ENCODE measurements around the gene FITM1.

Gene FITM1

DNA sequence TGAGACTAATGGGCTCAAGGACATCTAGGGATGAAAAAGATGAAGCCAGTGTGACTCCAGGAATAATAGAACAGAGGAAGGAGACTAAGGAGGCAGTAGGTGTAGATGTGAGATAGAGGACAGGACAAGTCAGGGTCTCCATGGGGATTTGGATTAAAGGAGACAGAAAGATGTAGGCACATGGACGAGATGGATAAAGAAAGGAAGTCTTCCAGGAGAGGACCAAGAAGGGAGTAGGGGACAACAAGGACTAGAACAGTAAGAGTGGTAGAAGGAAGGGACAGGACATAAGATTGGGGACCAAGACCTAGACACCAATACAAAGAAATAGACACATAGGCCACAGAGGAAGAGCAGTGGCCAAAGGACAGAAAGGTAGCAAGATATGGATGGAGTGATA lies 43.5 kb upstream of the FITM1 start:
- H2AFZ ChIP-seq (ENCODE audit: low read length), result no peak overlapping the region
- no peak overlapping the region for H2BK15ac ChIP-seq (ENCODE audit: low read length)
- no peak overlapping the region for H2BK5ac ChIP-seq (ENCODE audit: low read length)
- no peak overlapping the region for H3K9ac ChIP-seq (ENCODE audit: low read depth, low read length, poor library complexity)
- H3K27ac ChIP-seq (replicated peaks; ENCODE audit: low read length), result no peak overlapping the region
- peaks cover 0 to 5% of the 10 kb centered on the region in 2 donors for H3K9me3 ChIP-seq (replicated peaks in 1 of 2; ENCODE audit: control insufficient read depth in 2 of 2, insufficient read depth in 1 of 2, low read depth in 1 of 2, low read length in 2 of 2)
- no peak overlapping the region for H2AK5ac ChIP-seq (ENCODE audit: low read depth, low read length)
- H3K18ac ChIP-seq (ENCODE audit: low read length), result no peak overlapping the region
- no peaks in the 10 kb centered on the region for H3K79me1 ChIP-seq (ENCODE audit: low read depth, low read length)
- H4K91ac ChIP-seq (ENCODE audit: low read depth, low read length, poor library complexity), result no peak overlapping the region
- no peaks in the 10 kb centered on the region for H3K36me3 ChIP-seq (replicated peaks in 1 of 2; ENCODE audit: control insufficient read depth in 2 of 2, insufficient read depth in 2 of 2, low read length in 2 of 2)
- no peak overlapping the region for H3K23ac ChIP-seq (ENCODE audit: low read depth, low read length, poor library complexity)
- no peak overlapping the region for H3K4ac ChIP-seq (ENCODE audit: low read length)
- no peak overlapping the region for H4K8ac ChIP-seq (ENCODE audit: low read depth, low read length)
- WGBS, 2 donors (ENCODE audit: extremely low coverage in 2 of 2, insufficient read length in 2 of 2, insufficient replicate concordance in 1 of 2), result no CpG with 5 or more reads among the region's 1 CpG
- H2BK120ac ChIP-seq (ENCODE audit: low read depth, low read length), result no peak overlapping the region
- H3K4me3 ChIP-seq (ENCODE audit: low read length in 2 of 2), result no peak overlapping the region
- H3K14ac ChIP-seq (ENCODE audit: low read length), result no peak overlapping the region
- H3K4me1 ChIP-seq (ENCODE audit: control insufficient read depth in 2 of 2, insufficient read depth in 1 of 2, low read depth in 1 of 2, low read length in 2 of 2), result peaks cover 3 to 6% of the 10 kb centered on the region in 2 donors
- H3K4me2 ChIP-seq (ENCODE audit: insufficient read depth, low read length, poor library complexity, severe bottlenecking), result no peak overlapping the region
- DNase-seq (ENCODE audit: low spot score), result no peak
- no peak overlapping the region for H2BK12ac ChIP-seq (ENCODE audit: low read length)
- H3K27me3 ChIP-seq (ENCODE audit: control insufficient read depth in 3 of 3, insufficient read depth in 3 of 3, low read depth in 1 of 3, low read length in 3 of 3), result peaks cover 0 to 43% (median 12%) of the 10 kb centered on the region in 3 experiments

- Histone ChIP-seq H3K4me2 (ENCODE audit: insufficient read depth, low read length, poor library complexity, severe bottlenecking) (no peak overlapping the region), H2BK12ac (ENCODE audit: low read length) (no peak overlapping the region), H3K27me3 (ENCODE audit: control insufficient read depth in 3 of 3, insufficient read depth in 3 of 3, low read depth in 1 of 3, low read length in 3 of 3) (peaks cover 0 to 32% (median 3%) of the 10 kb centered on the region in 3 experiments), H2AK5ac (ENCODE audit: low read depth, low read length) (no peak overlapping the region), H3K79me1 (ENCODE audit: low read depth, low read length) (no peaks in the 10 kb centered on the region), H3K9me3 (replicated peaks in 1 of 2; ENCODE audit: control insufficient read depth in 2 of 2, insufficient read depth in 1 of 2, low read depth in 1 of 2, low read length in 2 of 2) (no peaks in the 10 kb centered on the region), H3K14ac (ENCODE audit: low read length) (no peak overlapping the region), H3K27ac (replicated peaks; ENCODE audit: low read length) (no peak overlapping the region), H3K4me3 (ENCODE audit: low read length in 2 of 2) (no peak overlapping the region), H2BK120ac (ENCODE audit: low read depth, low read length) (no peak overlapping the region), H2BK15ac (ENCODE audit: low read length) (no peak overlapping the region), H4K8ac (ENCODE audit: low read depth, low read length) (no peak overlapping the region), H3K18ac (ENCODE audit: low read length) (no peak overlapping the region), H3K9ac (ENCODE audit: low read depth, low read length, poor library complexity) (no peak overlapping the region), H3K23ac (ENCODE audit: low read depth, low read length, poor library complexity) (no peak overlapping the region), H2BK5ac (ENCODE audit: low read length) (no peak overlapping the region), H3K4me1 (ENCODE audit: control insufficient read depth in 2 of 2, insufficient read depth in 1 of 2, low read depth in 1 of 2, low read length in 2 of 2) (peaks cover 3 to 6% of the 10 kb centered on the region in 2 donors), H2AFZ (ENCODE audit: low read length) (no peak overlapping the region), H3K36me3 (replicated peaks in 1 of 2; ENCODE audit: control insufficient read depth in 2 of 2, insufficient read depth in 2 of 2, low read length in 2 of 2) (no peaks in the 10 kb centered on the region), H4K91ac (ENCODE audit: low read depth, low read length, poor library complexity) (no peak overlapping the region), H3K4ac (ENCODE audit: low read length) (no peak overlapping the region)
- DNase-seq (ENCODE audit: low spot score), result no peak
- no CpG with 5 or more reads among the region's 2 CpGs for WGBS, 2 donors (ENCODE audit: extremely low coverage in 2 of 2, insufficient read length in 2 of 2, insufficient replicate concordance in 1 of 2)
Observed at GRCh38 chr14:24088095-24088494, 42.4 kb upstream of the FITM1 start.

DNA sequence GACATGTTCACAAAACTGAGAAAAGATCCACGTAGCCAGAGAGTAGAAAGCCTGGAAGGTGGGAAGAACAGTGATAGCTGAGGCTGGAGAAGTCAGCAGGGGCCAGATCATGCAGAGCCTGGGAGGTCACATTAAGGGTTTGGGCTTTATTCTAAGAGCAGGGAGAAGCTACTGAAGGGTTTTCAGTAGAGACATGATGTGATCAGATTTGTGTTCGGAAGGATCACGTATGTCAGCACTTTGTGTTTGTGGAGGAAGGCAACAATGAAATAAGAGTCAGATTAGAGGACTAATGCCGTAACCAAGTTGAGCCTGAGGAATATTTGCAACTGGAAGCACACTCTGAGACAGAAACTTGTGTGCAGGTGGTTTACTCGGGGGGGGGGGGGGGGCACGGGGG lies 40.6 kb upstream of the FITM1 start:
- H3K9me3 ChIP-seq (replicated peaks in 1 of 2; ENCODE audit: control insufficient read depth in 2 of 2, insufficient read depth in 1 of 2, low read depth in 1 of 2, low read length in 2 of 2), result no peaks in the 10 kb centered on the region
- no peak overlapping the region for H3K18ac ChIP-seq (ENCODE audit: low read length)
- H3K79me1 ChIP-seq (ENCODE audit: low read depth, low read length), result no peaks in the 10 kb centered on the region
- H2BK12ac ChIP-seq (ENCODE audit: low read length), result no peak overlapping the region
- no peak overlapping the region for H3K9ac ChIP-seq (ENCODE audit: low read depth, low read length, poor library complexity)
- H3K4me1 ChIP-seq (ENCODE audit: control insufficient read depth in 2 of 2, insufficient read depth in 1 of 2, low read depth in 1 of 2, low read length in 2 of 2), result peaks cover 6 to 10% of the 10 kb centered on the region in 2 donors
- no peak overlapping the region for H2AK5ac ChIP-seq (ENCODE audit: low read depth, low read length)
- no peak overlapping the region for H3K27ac ChIP-seq (replicated peaks; ENCODE audit: low read length)
- no peak overlapping the region for H2BK5ac ChIP-seq (ENCODE audit: low read length)
- H3K23ac ChIP-seq (ENCODE audit: low read depth, low read length, poor library complexity), result no peak overlapping the region
- peaks cover 0 to 14% (median 0%) of the 10 kb centered on the region in 3 experiments for H3K27me3 ChIP-seq (ENCODE audit: control insufficient read depth in 3 of 3, insufficient read depth in 3 of 3, low read depth in 1 of 3, low read length in 3 of 3)
- H4K8ac ChIP-seq (ENCODE audit: low read depth, low read length), result no peak overlapping the region
- no peak for DNase-seq (ENCODE audit: low spot score)
- no peak overlapping the region for H2AFZ ChIP-seq (ENCODE audit: low read length)
- no peak overlapping the region for H3K14ac ChIP-seq (ENCODE audit: low read length)
- H3K4me3 ChIP-seq (ENCODE audit: low read length in 2 of 2), result no peak overlapping the region
- no peak overlapping the region for H4K91ac ChIP-seq (ENCODE audit: low read depth, low read length, poor library complexity)
- no peak overlapping the region for H3K4me2 ChIP-seq (ENCODE audit: insufficient read depth, low read length, poor library complexity, severe bottlenecking)
- H3K36me3 ChIP-seq (replicated peaks in 1 of 2; ENCODE audit: control insufficient read depth in 2 of 2, insufficient read depth in 2 of 2, low read length in 2 of 2), result no peaks in the 10 kb centered on the region
- no peak overlapping the region for H2BK120ac ChIP-seq (ENCODE audit: low read depth, low read length)
- no peak overlapping the region for H3K4ac ChIP-seq (ENCODE audit: low read length)
- H2BK15ac ChIP-seq (ENCODE audit: low read length), result no peak overlapping the region
- WGBS, 2 donors (ENCODE audit: extremely low coverage in 2 of 2, insufficient read length in 2 of 2, insufficient replicate concordance in 1 of 2), result no CpG with 5 or more reads among the region's 6 CpGs

DNA sequence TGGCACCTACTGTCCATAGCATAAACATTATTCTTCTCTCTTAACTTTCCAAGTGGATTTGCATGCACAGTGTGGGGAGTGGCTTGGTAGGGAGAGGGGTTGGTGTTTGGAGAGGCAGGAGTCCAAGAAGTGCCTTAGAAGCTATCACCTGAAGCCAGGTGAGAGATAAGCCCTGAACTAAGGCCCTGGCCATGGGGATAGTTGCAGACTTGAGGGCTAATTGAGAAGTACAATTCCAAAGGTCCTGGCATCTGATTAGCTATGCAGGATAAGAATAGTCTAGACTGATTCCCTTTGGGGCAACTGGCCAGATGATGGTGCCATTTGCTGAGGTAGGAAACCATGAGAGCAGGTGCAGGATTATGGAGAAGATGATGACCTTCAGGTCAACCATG lies 38.4 kb upstream of the FITM1 start:
- H2BK15ac ChIP-seq (ENCODE audit: low read length), result no peak overlapping the region
- H2AK5ac ChIP-seq (ENCODE audit: low read depth, low read length), result no peak overlapping the region
- H3K27me3 ChIP-seq (ENCODE audit: control insufficient read depth in 3 of 3, insufficient read depth in 3 of 3, low read depth in 1 of 3, low read length in 3 of 3), result no peaks in the 10 kb centered on the region
- no peak overlapping the region for H3K18ac ChIP-seq (ENCODE audit: low read length)
- no peak overlapping the region for H4K91ac ChIP-seq (ENCODE audit: low read depth, low read length, poor library complexity)
- H3K9ac ChIP-seq (ENCODE audit: low read depth, low read length, poor library complexity), result no peak overlapping the region
- H3K27ac ChIP-seq (replicated peaks; ENCODE audit: low read length), result no peak overlapping the region
- H2BK120ac ChIP-seq (ENCODE audit: low read depth, low read length), result no peak overlapping the region
- H3K23ac ChIP-seq (ENCODE audit: low read depth, low read length, poor library complexity), result no peak overlapping the region
- peaks cover 0 to 3% of the 10 kb centered on the region in 2 donors for H3K36me3 ChIP-seq (replicated peaks in 1 of 2; ENCODE audit: control insufficient read depth in 2 of 2, insufficient read depth in 2 of 2, low read length in 2 of 2)
- DNase-seq (ENCODE audit: low spot score), result no peak
- H2BK5ac ChIP-seq (ENCODE audit: low read length), result no peak overlapping the region
- no peak overlapping the region for H2BK12ac ChIP-seq (ENCODE audit: low read length)
- H3K79me1 ChIP-seq (ENCODE audit: low read depth, low read length), result no peaks in the 10 kb centered on the region
- H4K8ac ChIP-seq (ENCODE audit: low read depth, low read length), result no peak overlapping the region
- H2AFZ ChIP-seq (ENCODE audit: low read length), result no peak overlapping the region
- H3K4me1 ChIP-seq (ENCODE audit: control insufficient read depth in 2 of 2, insufficient read depth in 1 of 2, low read depth in 1 of 2, low read length in 2 of 2), result peaks cover 14% of the 10 kb centered on the region in 2 donors
- H3K4me3 ChIP-seq (ENCODE audit: low read length in 2 of 2), result no peak overlapping the region
- no peak overlapping the region for H3K14ac ChIP-seq (ENCODE audit: low read length)
- no peak overlapping the region for H3K4me2 ChIP-seq (ENCODE audit: insufficient read depth, low read length, poor library complexity, severe bottlenecking)
- no peaks in the 10 kb centered on the region for H3K9me3 ChIP-seq (replicated peaks in 1 of 2; ENCODE audit: control insufficient read depth in 2 of 2, insufficient read depth in 1 of 2, low read depth in 1 of 2, low read length in 2 of 2)
- H3K4ac ChIP-seq (ENCODE audit: low read length), result no peak overlapping the region

Measured in neuronal stem cell (in vitro differentiated cells).